HG02759 (cell line): ENCODE measurements around the gene TPPP3.
A peak's percentile ranks its signal among the peaks of the same experiment; 100 is the strongest.
"Not testable (repeated sequence)": the region's sequence is repeated elsewhere in the genome, so short reads cannot be mapped to it uniquely, and the experiment has no call there.

Source experiments
- ATAC-seq: cut with Tn5 transposase; IDR thresholded peaks from one replicate; pipeline ENCODE4 v1.9.1; 2021; ENCODE audit warnings: mild to moderate bottlenecking, moderate library complexity; ENCODE audit not compliant: unreplicated experiment

The TPPP3 gene

GRCh38 chr16:67426022-67426421 is 32.7 kb upstream of the TPPP3 start:
- ATAC-seq, result no peak

GRCh38 chr16:67425580-67425979 is 32.3 kb upstream of the TPPP3 start:
- no peak for ATAC-seq

- ATAC-seq, result no peak
These were observed 31.8 kb upstream of the TPPP3 start for GRCh38 chr16:67425061-67425460.

- no peak for ATAC-seq
These were observed 30.9 kb upstream of the TPPP3 start for GRCh38 chr16:67424261-67424615.

GRCh38 chr16:67423611-67424260 is 30.4 kb upstream of the TPPP3 start:
- no peak for ATAC-seq

- ATAC-seq, result no peak
These were observed 29.7 kb upstream of the TPPP3 start for GRCh38 chr16:67423015-67423414.

GRCh38 chr16:67421030-67421429 is 27.7 kb upstream of the TPPP3 start:
- ATAC-seq, result no peak

GRCh38 chr16:67419931-67420330 is 26.6 kb upstream of the TPPP3 start:
- ATAC-seq, result no peak

- ATAC-seq, result no peak
These were observed 26.2 kb upstream of the TPPP3 start for GRCh38 chr16:67419502-67419901.

GRCh38 chr16:67417333-67418061 is 24.2 kb upstream of the TPPP3 start:
- ATAC-seq, result no peak

GRCh38 chr16:67415872-67416793 is 22.8 kb upstream of the TPPP3 start, which contains the start of gene ZDHHC1:
ZDHHC1 (minus strand) TSS chr16:67416477; CDS start chr16:67407775, 8,702 bp downstream.
- peak; percentile 78 for ATAC-seq

GRCh38 chr16:67415421-67415820 is 22.1 kb upstream of the TPPP3 start:
- not testable (repeated sequence) for ATAC-seq

- ATAC-seq, result no peak
These were observed 20.9 kb upstream of the TPPP3 start for GRCh38 chr16:67413978-67414911.

- no peak for ATAC-seq
These were observed 19.0 kb upstream of the TPPP3 start for GRCh38 chr16:67412294-67412693.

- ATAC-seq, result no peak
These were observed 18.0 kb upstream of the TPPP3 start for GRCh38 chr16:67411339-67411738.

GRCh38 chr16:67409631-67410030 is 16.3 kb upstream of the TPPP3 start:
- ATAC-seq, result no peak

- ATAC-seq, result no peak
These were observed 14.6 kb upstream of the TPPP3 start for GRCh38 chr16:67407788-67408452.

- no peak for ATAC-seq
These were observed 14.0 kb upstream of the TPPP3 start for GRCh38 chr16:67407176-67407787.
